AG04449 (cell line): ENCODE results near the gene POU3F1.

Source experiments
- CTCF ChIA-PET: fragments of 350-600 bp; formaldehyde crosslinking; extraction: SDS; loops from one replicate; lab custom pipeline; 2021; ENCODE audit warnings: antibody characterized with exemption; lab: Yijun Ruan, JAX
- POLR2A ChIA-PET: fragments of 400-600, 350-600 bp; formaldehyde crosslinking; extraction: SDS; loops from one replicate; lab custom pipeline; 2020; ENCODE audit warnings: antibody characterized with exemption, inconsistent platforms; lab: Yijun Ruan, JAX
- DNase-seq: peaks from one replicate; pipeline ENCODE4 v3.0.0-alpha.2; 2010; ENCODE audit warnings: low read depth, low spot score
- H3K4me3 ChIP-seq: 2 replicates; pipeline ENCODE4 v1.5.1; 2011; ENCODE audit warnings: low read depth, mild to moderate bottlenecking, control low read depth, low read length
- TF ChIP-seq, protein P1 (sequence below): IDR thresholded peaks from one replicate; pipeline ENCODE4 v1.5.1; 2011; ENCODE audit warnings: mild to moderate bottlenecking, moderate library complexity, low read length, control low read depth, inconsistent platforms; ENCODE audit not compliant: insufficient read depth; ENCODE audit errors: missing control alignments

POU3F1 gene

DNA sequence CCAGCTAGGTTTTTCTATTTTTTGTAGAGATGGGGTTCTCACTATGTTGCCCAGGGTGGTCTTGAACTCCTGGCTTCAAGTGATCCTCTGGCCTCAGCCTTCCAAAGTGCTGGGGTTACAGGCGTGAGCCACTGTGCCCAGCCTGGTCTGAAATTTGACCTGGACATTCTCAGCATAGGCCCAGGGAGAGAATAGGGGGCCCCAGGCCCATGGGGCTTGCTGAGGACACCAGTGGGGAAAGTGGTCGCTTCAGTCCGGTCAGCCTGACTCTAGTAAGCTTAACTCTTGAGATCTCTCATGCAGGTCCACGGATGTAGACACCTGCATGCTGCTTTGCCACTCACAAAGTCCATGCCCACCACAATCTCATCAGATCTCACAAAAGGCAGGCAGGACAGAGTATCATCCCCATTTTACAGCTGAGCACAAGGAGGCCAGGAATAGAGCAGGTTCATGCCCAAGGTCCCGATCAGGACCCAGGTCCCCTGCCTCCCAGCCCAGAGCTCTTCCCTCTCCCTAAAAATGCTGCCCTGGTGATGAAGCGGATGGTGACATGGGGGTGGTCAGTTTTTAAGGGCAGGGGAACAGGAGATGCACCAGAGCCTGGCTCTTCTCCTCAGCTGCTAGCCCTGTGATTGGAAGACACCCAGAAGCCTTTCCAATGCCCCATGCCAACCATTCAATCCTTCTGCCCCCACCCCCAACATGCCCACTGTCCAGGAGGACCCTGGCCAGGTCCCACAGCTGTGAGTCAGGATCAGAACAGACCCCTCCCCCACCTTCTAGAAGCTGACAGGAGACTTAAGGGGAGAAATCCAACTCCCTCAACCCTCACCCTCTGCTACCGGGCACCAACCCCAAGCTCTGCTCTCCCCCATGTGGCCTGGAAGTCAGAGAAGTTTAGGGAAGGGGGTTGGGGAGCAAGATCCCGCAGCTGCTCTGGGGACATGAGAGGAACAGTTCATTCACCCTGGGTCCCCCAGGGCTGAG is 43.0 kb downstream of the POU3F1 start:
- TF ChIP-seq, protein P1, sequence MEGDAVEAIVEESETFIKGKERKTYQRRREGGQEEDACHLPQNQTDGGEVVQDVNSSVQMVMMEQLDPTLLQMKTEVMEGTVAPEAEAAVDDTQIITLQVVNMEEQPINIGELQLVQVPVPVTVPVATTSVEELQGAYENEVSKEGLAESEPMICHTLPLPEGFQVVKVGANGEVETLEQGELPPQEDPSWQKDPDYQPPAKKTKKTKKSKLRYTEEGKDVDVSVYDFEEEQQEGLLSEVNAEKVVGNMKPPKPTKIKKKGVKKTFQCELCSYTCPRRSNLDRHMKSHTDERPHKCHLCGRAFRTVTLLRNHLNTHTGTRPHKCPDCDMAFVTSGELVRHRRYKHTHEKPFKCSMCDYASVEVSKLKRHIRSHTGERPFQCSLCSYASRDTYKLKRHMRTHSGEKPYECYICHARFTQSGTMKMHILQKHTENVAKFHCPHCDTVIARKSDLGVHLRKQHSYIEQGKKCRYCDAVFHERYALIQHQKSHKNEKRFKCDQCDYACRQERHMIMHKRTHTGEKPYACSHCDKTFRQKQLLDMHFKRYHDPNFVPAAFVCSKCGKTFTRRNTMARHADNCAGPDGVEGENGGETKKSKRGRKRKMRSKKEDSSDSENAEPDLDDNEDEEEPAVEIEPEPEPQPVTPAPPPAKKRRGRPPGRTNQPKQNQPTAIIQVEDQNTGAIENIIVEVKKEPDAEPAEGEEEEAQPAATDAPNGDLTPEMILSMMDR = no peak
- DNase-seq = no peak
- CTCF ChIA-PET = interaction anchor here (6.8 to 16.5 kb wide), 2 partner anchors 13 to 17 kb away, joined by 68 to 398 read pairs; partner anchors contain the start of genes SF3A3 and UTP11
- H3K4me3 ChIP-seq = peak overlapping the region; percentile 93
- POLR2A ChIA-PET = interaction anchor here (0.6 to 1.7 kb wide), 5 partner anchors 9 to 1670 kb away, joined by 3 to 6 read pairs (median 5); partner anchors contain the start of genes SF3A3 and UTP11

- CTCF ChIA-PET = interaction anchor here (1.1 to 16.5 kb wide), 4 partner anchors 9 to 835 kb away, joined by 3 to 398 read pairs (median 37); partner anchors contain the start of genes SF3A3 and UTP11
- POLR2A ChIA-PET = interaction anchor here (1.3 to 3.3 kb wide), 4 partner anchors 11 to 29 kb away, joined by 4 to 26 read pairs (median 6); partner anchors contain the start of genes SF3A3 and UTP11
- H3K4me3 ChIP-seq = peak overlapping the region; percentile 36
- no peak for DNase-seq
- TF ChIP-seq, protein P1 = no peak
Measured at GRCh38 chr1:38000529-38001455, 45.8 kb downstream of the POU3F1 start.

GRCh38 chr1:38000233-38000528 is 46.4 kb downstream of the POU3F1 start:
- TF ChIP-seq, protein P1 = no peak
- DNase-seq = no peak
- ChIA-PET POLR2A (interaction anchor here (1.3 to 3.3 kb wide), 3 partner anchors 10 to 30 kb away, joined by 6 to 26 read pairs (median 6); partner anchors contain the start of genes SF3A3 and UTP11), CTCF (interaction anchor here (0.8 to 16.5 kb wide), 4 partner anchors 9 to 835 kb away, joined by 3 to 398 read pairs (median 36); partner anchors contain the start of genes SF3A3 and UTP11)
- H3K4me3 ChIP-seq = peak overlapping the region; percentile 36

DNA sequence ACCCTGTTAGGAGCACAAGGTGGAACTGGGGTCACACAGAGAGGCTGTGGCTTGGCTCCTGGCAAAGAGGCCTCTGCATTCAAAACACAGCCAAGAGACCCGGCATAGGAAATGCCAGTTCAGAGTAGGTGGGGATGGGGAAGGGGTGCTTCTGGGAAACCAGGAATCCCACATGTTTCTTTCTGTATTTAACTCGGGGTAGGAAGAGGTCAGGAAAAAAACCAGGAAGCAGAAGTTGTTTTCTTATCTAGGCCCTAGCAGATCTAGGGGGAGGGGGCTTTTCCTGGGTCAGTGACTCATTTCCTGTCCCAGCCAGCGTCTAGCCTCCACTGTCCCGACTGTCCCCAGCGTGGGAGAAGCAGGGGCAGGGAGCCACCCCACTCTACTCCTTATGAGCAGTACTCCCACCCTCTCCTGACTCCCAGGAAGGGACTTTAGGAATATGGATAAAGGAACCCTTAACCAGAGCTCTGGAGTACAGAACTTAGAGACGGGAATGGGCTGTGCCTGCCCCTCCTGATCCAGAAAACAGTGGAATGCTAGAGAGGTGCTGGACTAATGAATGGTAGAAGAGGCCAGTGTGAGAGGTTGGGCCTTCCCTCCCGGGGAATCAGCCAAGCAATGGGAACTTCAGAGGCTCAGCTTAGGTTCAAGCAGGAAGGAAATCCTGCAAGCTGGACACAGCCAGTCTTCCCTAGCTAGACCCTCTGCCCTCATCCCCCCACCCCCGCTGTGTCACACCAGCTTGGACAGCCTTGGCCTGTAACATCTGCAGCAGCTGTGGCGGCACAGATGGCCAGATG is 47.0 kb downstream of the POU3F1 start:
- no peak for DNase-seq

More for the DNA sequence above, 47.0 kb downstream of the POU3F1 start:
- H3K4me3 ChIP-seq = peak overlapping the region; percentile 36
- ChIA-PET POLR2A (interaction anchor here (0.7 to 3.3 kb wide), 4 partner anchors 10 to 30 kb away, joined by 3 to 26 read pairs (median 6); partner anchors contain the start of genes SF3A3 and UTP11), CTCF (interaction anchor here (0.8 to 16.5 kb wide), 3 partner anchors 9 to 21 kb away, joined by 3 to 398 read pairs (median 68); partner anchors contain the start of genes SF3A3 and UTP11)
- TF ChIP-seq, protein P1 = no peak
